Measurements from ENCODE around the gene GATA2. TPM values are rescaled to one million over a fixed set of nuclear protein-coding genes. Genes with fewer than 3 reads are reported as not detected.

GATA2 gene
- total and polyA plus RNA-seq, 2 donors (not counting 1 experiment from before 2014, with no cell fraction given): 0.27 TPM; not detected in 1

GRCh38 chr3:128481438-128481942 lies 11.5 kb downstream of the GATA2 start:
- Histone ChIP-seq H3K4me1 (ENCODE audit: control insufficient read depth in 2 of 2, insufficient read depth in 2 of 2, low read length in 2 of 2) (peaks cover 15% of the 10 kb centered on the region in 2 donors), H3K27ac (ENCODE audit: low read length in 2 of 2) (no peak overlapping the region), H3K9me3 (ENCODE audit: control extremely low read depth in 1 of 3, control insufficient read depth in 2 of 3, insufficient read depth in 1 of 3, low read length in 2 of 3) (peaks cover 0 to 4% (median 0%) of the 10 kb centered on the region in 3 donors), H3K79me2 (ENCODE audit: control insufficient read depth, insufficient read depth, low read length) (no peaks in the 10 kb centered on the region), H2AFZ (ENCODE audit: insufficient read depth, low read depth, low read length, poor library complexity, severe bottlenecking) (no peak overlapping the region), H4K20me1 (ENCODE audit: control insufficient read depth, insufficient read depth, low read length, poor library complexity, severe bottlenecking) (no peaks in the 10 kb centered on the region), H3K36me3 (replicated peaks in 1 of 2; ENCODE audit: control extremely low read depth in 1 of 2, control insufficient read depth in 1 of 2, extremely low read depth in 1 of 2, insufficient read depth in 2 of 2, low read length in 1 of 2) (no peaks in the 10 kb centered on the region), H3K4me3 (ENCODE audit: control extremely low read depth in 1 of 5, extremely low read depth in 1 of 5, insufficient read depth in 1 of 5, low read depth in 2 of 5, low read length in 4 of 5) (no peak overlapping the region), H3K4me2 (replicated peaks; ENCODE audit: low read depth, low read length, poor library complexity, severe bottlenecking) (no peak overlapping the region), H3K9ac (ENCODE audit: low read length) (no peak overlapping the region), H3K27me3 (replicated peaks in 1 of 4; ENCODE audit: control extremely low read depth in 1 of 4, control insufficient read depth in 3 of 4, insufficient read depth in 4 of 4, low read length in 3 of 4) (peaks cover 0 to 65% (median 23%) of the 10 kb centered on the region in 4 experiments)
- ATAC-seq (ENCODE audit: low read depth) (no peak), DNase-seq (no peak)
- TF ChIP-seq, protein P1, sequence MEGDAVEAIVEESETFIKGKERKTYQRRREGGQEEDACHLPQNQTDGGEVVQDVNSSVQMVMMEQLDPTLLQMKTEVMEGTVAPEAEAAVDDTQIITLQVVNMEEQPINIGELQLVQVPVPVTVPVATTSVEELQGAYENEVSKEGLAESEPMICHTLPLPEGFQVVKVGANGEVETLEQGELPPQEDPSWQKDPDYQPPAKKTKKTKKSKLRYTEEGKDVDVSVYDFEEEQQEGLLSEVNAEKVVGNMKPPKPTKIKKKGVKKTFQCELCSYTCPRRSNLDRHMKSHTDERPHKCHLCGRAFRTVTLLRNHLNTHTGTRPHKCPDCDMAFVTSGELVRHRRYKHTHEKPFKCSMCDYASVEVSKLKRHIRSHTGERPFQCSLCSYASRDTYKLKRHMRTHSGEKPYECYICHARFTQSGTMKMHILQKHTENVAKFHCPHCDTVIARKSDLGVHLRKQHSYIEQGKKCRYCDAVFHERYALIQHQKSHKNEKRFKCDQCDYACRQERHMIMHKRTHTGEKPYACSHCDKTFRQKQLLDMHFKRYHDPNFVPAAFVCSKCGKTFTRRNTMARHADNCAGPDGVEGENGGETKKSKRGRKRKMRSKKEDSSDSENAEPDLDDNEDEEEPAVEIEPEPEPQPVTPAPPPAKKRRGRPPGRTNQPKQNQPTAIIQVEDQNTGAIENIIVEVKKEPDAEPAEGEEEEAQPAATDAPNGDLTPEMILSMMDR (IDR thresholded peaks at IDR 0.05): no peak
- no peak for TF ChIP-seq EZH2 (IDR thresholded peaks at IDR 0.05; ENCODE audit: borderline replicate concordance, insufficient read depth, low read depth, low read length, poor library complexity, severe bottlenecking)
- CTCF ChIA-PET: no interaction called here
- H3K27me3 Mint-ChIP-seq: peaks cover 57% of the 10 kb centered on the region
- no peak overlapping the region for H3K27ac Mint-ChIP-seq
- H3K4me3 Mint-ChIP-seq: no peak overlapping the region
- intact Hi-C loops (cut with micrococcal nuclease): no loop called here
- 70% methylated on average over 19 of the region's 19 CpGs for WGBS (ENCODE audit: insufficient coverage)
- H3K4me1 Mint-ChIP-seq: peaks cover 23% of the 10 kb centered on the region
- H3K9me3 Mint-ChIP-seq (ENCODE audit: insufficient read depth): no peaks in the 10 kb centered on the region
- POLR2A ChIA-PET: no interaction called here

- Histone ChIP-seq H3K79me2 (ENCODE audit: control insufficient read depth, insufficient read depth, low read length) (no peaks in the 10 kb centered on the region), H3K4me2 (replicated peaks; ENCODE audit: low read depth, low read length, poor library complexity, severe bottlenecking) (no peak overlapping the region)
- WGBS (ENCODE audit: insufficient coverage): 92% methylated on average over 24 of the region's 27 CpGs
These were observed 12.1 kb downstream of the GATA2 start for GRCh38 chr3:128480717-128481437.

More at GRCh38 chr3:128480717-128481437, 12.1 kb downstream of the GATA2 start:
- Mint-ChIP-seq H3K4me1 (peaks cover 18% of the 10 kb centered on the region), H3K4me3 (no peak overlapping the region), H3K27me3 (peaks cover 55% of the 10 kb centered on the region), H3K9me3 (ENCODE audit: insufficient read depth) (no peaks in the 10 kb centered on the region), H3K27ac (no peak overlapping the region)
- no peaks in the 10 kb centered on the region for H4K20me1 ChIP-seq (ENCODE audit: control insufficient read depth, insufficient read depth, low read length, poor library complexity, severe bottlenecking)
- H3K4me3 ChIP-seq (ENCODE audit: control extremely low read depth in 1 of 5, extremely low read depth in 1 of 5, insufficient read depth in 1 of 5, low read depth in 2 of 5, low read length in 4 of 5): no peak overlapping the region
- ChIA-PET POLR2A (no interaction called here), CTCF (no interaction called here)
- H3K4me1 ChIP-seq (ENCODE audit: control insufficient read depth in 2 of 2, insufficient read depth in 2 of 2, low read length in 2 of 2): peaks cover 10 to 12% of the 10 kb centered on the region in 2 donors
- peaks cover 0 to 59% (median 20%) of the 10 kb centered on the region in 4 experiments for H3K27me3 ChIP-seq (replicated peaks in 1 of 4; ENCODE audit: control extremely low read depth in 1 of 4, control insufficient read depth in 3 of 4, insufficient read depth in 4 of 4, low read length in 3 of 4)
- no peak overlapping the region for H3K27ac ChIP-seq (ENCODE audit: low read length in 2 of 2)
- DNase-seq: no peak
- TF ChIP-seq EZH2 (IDR thresholded peaks at IDR 0.05; ENCODE audit: borderline replicate concordance, insufficient read depth, low read depth, low read length, poor library complexity, severe bottlenecking): no peak
- TF ChIP-seq, protein P1 (IDR thresholded peaks at IDR 0.05): no peak
- no peak overlapping the region for H2AFZ ChIP-seq (ENCODE audit: insufficient read depth, low read depth, low read length, poor library complexity, severe bottlenecking)
- peaks cover 0 to 4% (median 0%) of the 10 kb centered on the region in 3 donors for H3K9me3 ChIP-seq (ENCODE audit: control extremely low read depth in 1 of 3, control insufficient read depth in 2 of 3, insufficient read depth in 1 of 3, low read length in 2 of 3)
- intact Hi-C loops (cut with micrococcal nuclease): no loop called here
- no peak overlapping the region for H3K9ac ChIP-seq (ENCODE audit: low read length)
- H3K36me3 ChIP-seq (replicated peaks in 1 of 2; ENCODE audit: control extremely low read depth in 1 of 2, control insufficient read depth in 1 of 2, extremely low read depth in 1 of 2, insufficient read depth in 2 of 2, low read length in 1 of 2): no peaks in the 10 kb centered on the region
- no peak for ATAC-seq (ENCODE audit: low read depth)

All from B cell (primary cell).